IPS-NIHi11 (cell line): ENCODE measurements around the gene LRP6.
"Not testable (repeated sequence)": the region's sequence is repeated elsewhere in the genome, so short reads cannot be mapped to it uniquely, and the experiment has no call there.

Source experiments
- DNase-seq: peaks from one replicate; pipeline ENCODE4 v3.0.0; 2012; ENCODE audit warnings: mixed read lengths, low spot score

LRP6 gene

DNA sequence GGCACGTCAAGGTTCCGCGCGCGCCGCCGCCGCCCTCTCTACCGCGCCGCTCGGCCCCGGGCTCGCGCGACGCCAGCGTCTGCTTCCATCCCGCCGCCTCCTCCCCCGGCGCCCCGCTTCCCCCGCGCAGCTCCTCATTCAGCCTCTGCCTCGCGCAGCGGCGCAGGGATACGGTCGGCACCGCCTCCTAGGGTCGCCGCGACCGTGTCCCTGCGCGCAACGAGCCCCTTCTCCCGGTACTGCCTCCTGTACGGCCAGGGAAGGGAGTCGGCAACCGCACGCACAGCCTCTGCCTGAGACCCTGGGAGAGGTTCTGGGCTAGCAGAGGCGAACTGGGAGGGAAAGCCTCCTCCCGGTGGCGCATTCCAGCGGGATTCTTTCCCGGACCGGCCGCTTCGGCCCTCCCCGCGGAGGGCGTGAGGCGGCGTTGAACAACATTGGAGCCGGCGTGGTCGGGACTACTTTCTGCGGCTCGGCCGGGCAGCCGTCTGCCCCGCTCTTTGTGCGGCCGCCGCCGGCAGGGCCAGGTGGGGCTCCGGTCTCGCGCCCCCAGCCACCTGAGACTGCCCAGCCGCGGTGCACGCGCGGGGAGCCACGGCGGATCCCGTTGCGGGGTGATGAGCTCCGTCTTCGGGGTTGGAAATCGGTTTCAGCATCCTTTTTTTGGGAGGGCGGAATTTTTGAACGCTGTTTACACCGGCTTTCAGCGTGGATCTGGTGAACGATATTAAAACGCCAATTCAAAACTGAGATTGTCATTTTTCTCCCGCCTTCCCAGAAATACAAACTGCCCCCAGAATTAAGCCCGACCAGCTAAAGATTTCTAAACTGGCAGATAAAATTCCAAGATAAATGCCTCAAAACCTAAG lies at the start of gene LRP6:
Gene LRP6 (minus strand): TSS at position 172 of the 869 bp plus-strand sequence. CDS start 309 bp downstream, outside the sequence.
- peak; percentile 99 for DNase-seq

DNA sequence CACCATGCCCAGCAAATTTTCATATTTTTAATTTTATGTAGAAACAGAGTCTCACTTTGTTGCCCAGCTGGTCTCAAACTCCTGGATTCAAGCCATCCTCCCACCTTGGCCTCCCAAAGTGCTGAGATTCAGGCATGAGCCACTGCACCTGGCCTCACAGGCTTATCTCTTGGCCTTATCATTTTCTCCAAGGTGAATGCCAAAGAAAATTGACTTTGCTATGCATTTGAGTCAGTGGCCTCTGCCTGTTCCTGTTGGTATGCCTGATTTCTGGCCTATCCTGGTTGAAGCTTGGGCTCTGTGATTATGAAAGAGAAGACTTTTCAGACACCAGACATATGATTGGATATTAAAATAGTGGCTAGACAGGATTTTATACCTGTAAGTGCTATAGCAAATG lies 49.0 kb upstream of the LRP6 start:
- no peak for DNase-seq

DNA sequence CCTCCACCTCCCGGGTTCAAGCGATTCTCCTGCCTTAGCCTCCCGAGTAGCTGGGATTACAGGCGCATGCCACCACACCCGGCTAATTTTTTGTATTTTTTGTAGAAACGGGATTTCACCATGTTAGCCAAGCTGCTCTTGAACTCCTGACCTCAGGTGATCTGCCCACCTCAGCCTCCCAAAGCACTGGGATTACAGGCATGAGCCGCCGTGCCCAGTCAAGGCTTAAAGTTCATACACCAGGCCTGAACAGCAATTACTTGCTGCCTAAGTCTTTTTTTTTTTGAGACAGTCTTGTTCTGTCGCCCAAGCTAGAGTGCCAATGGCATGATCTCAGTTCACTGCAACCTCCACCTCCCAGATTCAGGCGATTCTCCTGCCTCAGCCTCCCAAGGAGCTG lies 43.9 kb upstream of the LRP6 start:
- DNase-seq = not testable (repeated sequence)

DNA sequence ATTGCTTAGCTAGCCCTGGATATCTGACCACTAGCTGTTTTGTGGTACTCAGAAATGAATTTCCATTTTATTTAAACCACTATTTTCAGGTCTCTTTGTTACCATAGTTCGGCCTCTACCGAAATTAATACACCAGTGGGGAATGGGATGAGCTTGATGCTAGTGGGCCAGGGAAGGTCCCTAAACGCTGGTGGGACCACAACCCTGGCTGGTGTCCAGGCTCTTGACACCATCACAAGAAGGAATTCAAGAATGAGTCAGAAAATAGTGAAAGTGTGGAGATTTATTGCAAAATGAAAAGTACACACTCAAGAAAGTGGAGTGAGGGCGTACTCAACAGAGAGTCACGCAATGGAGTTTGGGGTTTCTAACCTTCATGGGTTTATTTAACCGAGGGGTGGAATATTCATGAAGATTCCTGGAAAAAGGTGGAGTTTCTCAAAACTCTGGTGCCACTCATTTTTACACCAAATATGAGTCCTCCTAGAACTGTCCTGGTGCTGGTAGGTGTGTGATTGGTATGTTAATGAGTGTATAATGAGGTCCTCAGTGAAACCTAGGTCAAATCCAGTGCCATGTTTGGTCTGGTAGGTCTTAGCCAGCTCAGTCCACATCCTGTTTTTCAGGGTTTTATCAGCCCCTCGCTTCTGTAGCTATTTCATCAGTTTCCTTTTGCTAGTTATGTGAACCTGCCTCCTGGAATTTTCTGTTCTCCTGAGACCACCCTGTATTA lies 38.9 kb upstream of the LRP6 start:
- DNase-seq = no peak

DNA sequence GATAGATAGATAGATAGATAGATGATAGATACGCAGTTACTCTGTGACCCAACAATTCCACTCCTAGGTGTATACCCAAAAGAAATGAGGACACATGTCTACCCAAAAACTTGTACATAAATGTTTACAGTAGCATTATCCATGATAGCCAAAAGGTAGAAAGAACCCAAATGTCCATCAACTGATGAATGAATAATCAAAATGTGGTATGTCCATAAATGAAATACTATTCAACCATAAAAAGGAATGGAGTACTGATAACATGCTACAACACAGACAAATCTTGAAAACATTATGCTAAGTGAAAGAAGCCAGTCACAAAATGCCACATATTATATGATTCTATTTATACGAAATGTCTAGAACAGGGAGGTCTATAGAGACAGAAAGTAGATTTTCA lies 36.1 kb upstream of the LRP6 start:
- DNase-seq = no peak

DNA sequence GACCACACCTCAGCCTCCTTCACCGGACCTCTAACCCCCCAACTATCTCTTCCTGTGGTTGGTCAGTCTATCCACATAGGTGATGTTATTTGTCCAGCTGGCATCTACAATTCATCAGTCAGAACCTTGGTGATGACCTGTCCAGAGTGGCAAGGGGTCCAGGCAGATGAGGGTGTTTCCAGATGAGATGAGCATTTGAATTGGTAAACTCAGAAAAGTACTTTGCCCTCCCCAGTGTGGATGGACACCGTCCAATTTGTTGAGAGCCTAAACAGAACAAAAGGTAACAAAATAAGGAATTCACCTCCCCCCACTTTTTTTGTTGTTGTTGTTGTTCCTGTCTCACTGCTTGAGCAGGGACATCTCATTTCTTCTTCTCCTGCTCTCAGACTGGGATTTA lies 34.3 kb upstream of the LRP6 start:
- no peak for DNase-seq

DNA sequence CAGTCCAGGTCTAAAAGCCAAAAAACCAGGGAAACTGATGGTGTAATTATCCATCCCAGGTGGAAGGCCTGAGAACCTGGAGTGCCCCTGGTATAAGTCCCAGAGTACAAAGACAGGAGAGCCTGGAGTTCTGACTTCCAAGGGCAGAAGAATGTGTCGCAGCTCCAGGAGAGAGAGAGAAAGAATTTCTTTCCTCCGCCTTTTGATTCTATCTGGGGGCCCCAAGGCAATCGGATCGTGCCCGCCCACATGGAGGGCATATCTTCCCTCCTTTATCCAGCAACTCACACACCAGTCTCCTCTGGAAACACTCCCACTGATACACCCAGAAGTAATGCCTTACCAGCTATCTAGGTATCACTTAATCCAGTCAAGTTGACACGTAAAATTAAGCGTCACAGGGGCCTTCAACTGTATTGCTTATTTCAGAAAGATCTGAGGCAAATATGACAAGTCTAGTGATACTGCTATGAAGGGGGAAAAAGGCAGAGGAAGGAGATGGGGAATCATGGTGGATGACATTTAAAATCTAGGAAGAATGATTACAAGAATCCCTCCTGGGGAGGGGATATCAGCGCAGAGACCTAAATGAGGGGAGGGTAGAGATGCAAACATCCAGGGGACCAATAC lies 30.5 kb upstream of the LRP6 start:
- no peak for DNase-seq

DNA sequence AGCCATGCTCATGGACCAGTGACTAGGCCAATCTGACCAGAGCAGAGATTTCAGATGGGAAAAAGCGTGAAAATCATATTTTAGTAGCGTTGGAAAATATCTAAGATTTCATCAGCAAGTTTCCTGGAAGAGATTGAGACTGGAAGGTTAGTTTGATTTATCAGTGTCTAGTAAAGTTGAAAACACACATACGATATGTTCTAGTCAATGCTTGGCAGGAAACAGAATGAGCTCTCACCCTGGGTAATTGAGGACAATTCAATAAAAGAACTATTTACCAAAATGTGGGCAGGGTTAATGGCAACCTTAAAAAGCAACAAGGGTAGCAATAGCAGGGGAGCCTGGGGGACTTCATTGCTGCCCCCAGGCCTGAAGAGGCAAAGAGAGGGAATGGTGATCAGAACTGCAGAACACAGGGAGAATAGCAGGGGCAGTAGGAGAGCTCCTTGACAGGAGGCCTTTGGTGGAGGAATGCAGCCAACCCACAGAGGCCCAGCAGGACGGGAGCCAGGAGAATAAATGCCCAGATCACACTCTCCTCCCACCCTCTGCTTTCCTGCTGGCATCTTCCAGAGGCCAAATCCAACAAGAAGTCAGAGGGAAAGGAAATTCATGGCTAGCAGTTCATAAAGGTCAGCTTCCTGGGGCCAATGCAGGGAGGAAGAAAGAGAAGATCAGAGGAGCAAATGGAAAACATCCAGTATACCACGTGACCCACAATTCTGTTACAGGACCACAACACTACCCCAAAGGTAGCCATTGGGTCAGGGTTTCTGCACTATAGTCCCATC lies 27.6 kb upstream of the LRP6 start:
- DNase-seq = peak; percentile 62

DNA sequence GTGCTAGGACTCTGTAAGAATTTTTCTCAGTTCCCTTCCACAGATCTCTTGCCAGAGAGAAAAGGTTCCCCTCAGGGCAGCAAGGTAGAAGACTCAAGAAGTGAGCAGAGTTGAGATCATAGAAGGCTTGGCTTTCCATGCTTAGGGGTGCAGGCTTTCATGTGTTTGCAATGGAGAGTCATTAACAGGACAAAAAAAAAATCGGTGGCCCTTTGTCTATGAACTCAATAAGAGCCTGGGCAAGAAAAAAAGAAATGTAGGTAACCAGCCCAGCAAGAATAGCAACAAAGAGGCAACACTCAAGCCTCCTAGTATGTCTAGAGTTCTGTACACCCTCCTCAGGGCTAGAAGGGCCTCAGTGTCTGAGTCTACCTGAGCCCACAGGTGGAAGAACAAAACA lies 23.4 kb upstream of the LRP6 start:
- DNase-seq = no peak

DNA sequence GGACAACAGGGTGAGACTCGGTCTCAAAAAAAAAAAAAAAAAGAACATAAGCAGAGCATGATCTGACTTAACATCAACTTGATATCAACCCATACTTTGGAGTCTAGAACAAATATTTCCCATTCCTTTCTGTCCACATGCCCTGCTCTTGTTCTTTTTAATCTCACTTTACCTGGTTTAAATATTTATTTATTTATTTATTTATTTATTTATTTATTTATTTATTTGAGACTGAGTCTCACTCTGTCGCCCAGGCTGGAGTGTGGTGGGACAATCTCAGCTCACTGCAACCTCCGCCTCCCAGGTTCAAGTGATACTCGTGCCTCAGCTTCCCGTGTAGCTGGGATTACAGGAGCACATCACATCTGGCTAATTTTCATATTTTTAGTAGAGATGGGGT lies 19.6 kb upstream of the LRP6 start:
- DNase-seq = no peak

DNA sequence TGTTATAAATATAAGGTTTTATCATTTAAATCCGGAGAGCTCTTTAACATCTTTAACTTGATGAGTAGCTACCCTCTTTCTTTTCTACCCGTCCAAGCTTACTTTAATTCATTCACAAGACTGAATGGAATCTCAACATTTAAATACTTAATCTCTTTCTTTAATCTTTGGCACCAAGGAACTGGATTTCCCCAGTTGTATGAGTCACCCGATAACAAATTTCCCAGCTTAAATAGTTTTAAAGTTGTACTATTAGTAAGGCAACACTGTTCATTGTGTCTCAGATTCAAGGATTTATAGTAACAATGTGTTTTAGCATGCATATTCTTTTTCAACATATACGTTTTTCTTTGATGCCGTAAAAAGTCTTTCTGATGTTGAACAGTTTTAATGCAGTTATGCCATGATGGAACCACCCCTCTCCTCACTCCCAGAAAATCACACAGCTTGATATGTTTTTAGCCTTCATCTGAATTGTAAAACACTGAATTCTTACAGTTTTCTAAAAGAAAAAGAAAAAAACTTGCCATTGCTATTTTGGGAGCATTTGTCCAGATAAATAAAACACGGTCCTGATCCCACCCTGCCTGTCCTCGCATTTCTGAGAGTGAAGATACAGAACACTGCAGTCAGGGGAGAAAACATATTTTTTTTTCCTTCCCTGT lies 16.0 kb upstream of the LRP6 start:
- DNase-seq = no peak

DNA sequence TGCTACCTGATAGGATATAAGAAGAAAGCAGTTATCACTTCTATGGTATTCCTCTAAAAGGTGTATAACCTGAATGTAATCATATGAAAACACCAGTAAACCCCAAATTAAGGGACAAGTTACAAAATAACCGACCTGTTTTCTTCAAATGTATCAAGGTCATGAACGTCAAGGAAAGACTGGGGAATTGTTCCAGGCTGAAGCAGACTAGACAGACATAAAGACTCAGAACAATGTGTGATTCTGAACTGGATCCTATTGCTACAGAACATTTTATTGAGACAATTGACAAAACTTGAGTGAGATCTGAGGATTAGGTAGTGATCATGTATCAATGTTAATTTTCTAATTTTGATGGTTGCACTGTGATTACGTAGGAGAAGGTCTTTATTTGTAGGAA lies 15.4 kb upstream of the LRP6 start:
- DNase-seq = no peak

DNA sequence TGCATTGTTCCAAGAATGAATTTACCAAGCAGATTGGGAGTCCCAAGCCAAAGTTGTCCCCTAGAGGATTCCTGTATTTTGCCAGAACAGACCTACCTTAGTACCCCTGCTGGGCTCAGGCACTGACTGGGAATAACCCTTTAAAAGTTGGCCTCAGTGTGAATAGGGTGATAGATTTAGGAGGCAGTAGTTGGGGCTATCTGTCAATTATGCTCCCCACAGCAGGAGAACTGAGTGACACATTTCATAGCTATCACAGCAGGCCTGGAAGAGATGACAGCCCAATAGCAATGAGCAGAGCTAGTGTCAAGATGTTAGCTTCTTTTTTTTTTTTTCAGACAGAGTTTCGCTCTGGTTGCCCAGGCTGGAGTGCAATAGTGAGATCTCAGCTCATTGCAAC lies 14.3 kb upstream of the LRP6 start:
- DNase-seq = no peak

DNA sequence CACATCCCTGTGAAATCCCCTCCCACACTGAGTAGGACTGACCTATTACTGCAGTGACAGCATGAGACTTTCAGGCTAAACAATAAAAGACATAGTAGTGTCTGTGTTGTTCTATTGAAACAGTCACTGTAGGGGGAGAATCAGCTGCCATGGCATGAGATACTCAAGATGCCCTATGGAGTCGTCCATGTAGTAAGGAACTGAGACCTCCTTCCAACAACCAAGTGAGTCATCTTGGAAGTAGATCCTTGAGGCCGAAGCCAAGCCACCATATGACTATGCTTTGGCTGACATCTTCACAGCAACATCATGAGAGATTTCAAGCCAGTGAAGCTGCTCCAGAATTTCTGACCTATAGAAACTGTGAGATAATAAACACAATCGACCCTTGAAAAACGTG lies 12.1 kb upstream of the LRP6 start:
- no peak for DNase-seq

DNA sequence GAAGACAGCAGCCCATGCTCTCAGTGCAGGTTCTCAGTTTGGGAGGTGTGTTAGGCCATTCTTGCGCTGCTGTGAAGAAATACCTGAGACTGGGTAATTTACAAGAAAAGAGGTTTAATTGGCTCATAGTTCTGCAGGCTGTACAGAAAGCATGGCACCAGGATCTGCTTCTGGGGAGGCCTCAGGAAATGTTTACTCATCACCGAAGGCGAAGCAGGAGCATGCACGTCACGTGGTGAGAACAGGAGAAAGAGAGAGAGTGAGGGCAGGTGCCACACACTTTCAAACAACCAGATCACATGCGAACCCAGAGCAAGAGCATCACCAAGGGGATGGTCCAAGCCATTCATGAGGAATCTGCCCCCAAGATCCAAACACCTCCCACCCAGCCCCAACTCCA lies 9.0 kb upstream of the LRP6 start:
- DNase-seq = no peak

DNA sequence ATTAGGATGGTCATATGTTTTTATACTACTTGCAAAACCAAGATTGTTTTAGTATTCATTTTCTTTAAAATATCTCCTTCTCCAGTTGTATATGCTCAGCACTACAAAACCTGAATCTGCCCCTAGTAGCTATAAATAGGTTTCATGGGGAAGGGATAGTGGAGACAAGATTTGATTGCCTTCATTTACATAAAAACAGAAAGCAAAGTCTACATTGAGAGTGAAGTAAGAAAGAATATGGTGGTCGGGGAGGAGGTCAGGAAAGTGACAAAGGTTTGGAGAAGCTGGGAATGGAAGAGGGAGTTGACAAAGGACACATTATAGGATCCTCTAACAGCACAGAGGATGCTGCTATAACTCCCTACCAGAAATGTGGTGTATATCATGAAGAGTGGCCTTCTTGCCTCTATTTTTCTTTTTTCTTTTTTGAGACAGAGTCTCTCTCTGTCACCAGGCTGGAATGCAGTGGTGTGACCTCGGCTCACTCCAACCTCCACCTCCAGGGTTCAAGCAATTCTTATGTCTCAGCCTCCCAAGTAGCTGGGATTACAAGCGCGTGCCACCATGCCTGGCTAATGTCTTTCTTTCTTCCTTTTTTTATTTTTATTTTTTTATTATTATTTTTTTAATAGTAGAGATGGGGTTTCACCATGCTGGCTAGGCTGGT lies 6.6 kb upstream of the LRP6 start:
- no peak for DNase-seq

DNA sequence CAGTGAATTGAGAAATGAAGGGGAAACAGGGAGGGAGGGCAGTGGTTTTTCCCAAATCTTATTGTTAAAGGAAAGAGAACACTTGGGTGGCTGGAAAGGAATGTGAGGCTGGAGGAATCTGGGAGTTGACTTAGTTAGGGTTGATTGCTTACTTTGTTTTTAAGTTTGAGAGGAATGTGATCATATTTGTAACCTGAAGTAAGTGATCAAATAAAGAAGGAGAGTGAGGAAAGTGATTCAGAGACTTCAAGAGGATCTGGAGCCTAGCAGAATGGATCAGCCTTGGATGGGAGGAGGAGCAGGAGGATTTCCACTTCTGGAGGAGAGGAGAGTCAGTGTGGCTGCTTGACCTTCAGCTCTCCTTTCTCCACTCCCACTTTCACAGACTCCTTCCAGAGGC lies 6.0 kb upstream of the LRP6 start:
- DNase-seq = peak; percentile 34

DNA sequence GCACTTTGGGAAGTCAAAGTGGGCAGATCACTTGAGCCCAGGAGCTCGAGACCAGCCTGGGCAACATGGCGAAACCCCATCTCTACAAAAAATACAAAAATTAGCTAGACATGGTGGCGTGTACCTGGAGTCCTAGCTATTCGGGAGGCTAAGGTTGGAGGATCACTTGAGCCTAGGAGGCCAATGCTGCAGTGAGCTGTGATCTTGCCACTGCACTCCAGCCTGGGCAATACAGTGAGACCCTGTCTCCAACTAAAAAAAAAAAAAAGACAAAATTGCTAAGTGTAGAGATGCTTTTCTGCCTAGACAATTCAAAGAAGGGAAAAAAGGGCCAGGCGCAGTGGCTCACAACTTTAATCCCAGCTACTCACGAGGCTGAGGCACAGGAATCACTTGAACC lies 3.4 kb upstream of the LRP6 start:
- DNase-seq = no peak

DNA sequence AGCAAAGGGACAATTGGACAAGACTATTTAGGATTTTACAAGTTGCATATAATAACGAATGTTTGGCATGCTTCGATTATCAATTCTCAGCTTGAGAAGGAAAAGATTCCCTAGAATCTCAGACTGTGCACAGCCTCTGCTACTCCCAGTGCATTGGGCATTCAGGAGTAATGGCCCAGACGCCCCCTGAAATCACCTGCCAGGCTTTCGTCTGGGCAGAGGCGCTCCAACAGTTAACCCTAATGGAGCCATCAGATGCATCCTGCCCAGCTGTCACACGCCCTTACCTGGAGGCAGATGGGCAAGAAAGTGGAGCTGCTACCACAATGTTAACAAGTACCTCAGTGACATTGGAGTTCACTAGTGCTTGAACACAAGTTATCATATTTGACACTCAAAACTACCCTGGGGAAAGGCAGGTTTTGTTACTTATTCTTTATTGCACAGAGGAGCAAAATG lies 927 bp upstream of the LRP6 start:
- DNase-seq = peak; percentile 71

DNA sequence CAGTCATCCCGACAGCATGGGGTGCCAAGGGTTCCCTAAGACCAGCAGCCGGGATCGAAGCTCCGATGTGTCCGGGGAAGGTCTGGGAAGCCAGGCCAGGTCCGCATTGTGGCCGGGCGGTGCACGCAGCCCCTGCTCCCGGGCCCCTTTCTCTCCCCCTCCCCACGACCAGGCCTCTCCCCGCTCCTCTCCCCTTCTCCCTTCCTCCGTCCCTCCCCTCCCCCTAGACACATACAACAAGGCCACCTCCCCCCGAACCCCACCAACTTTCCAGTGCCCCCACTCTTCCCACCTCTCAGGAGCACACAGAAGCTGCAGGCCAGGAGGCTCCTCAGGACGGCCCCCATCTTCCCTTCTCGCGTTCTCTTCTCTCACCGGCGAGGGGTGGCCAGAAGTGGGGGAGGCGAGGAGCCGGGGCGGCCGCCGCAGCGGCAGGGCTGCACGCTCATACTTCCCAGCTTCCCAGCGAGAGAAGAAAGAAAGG lies 413 bp downstream of the LRP6 start:
- DNase-seq = peak; percentile 78
